Measurements from ENCODE around the gene NVL. TPM values are rescaled to one million over a fixed set of nuclear protein-coding genes. Genes with fewer than 3 reads are reported as not detected.
A peak's percentile ranks its signal among the peaks of the same experiment; 100 is the strongest.

NVL gene
- total RNA-seq, 2 donors from 2014 or later = 23.9 to 29.7 TPM

- no peaks in the 10 kb centered on the region for H3K27me3 ChIP-seq (replicated peaks; ENCODE audit: insufficient read depth)
- no peaks in the 10 kb centered on the region for H3K9me3 ChIP-seq
- H3K4me1 ChIP-seq (replicated peaks) = no peaks in the 10 kb centered on the region
- H3K4me3 ChIP-seq = no peak overlapping the region
- intact Hi-C loops (cut with DNase I) = no loop called here
- H3K36me3 ChIP-seq = peaks cover 0 to 8% of the 10 kb centered on the region in 2 donors
- WGBS = 79% methylated on average over 5 of the region's 5 CpGs
- TF ChIP-seq POLR2A (IDR thresholded peaks at IDR 0.05) = no peak
- no peak for TF ChIP-seq POLR2AphosphoS5 (IDR thresholded peaks at IDR 0.05)
- no peak for TF ChIP-seq CTCF (IDR thresholded peaks at IDR 0.05)
- DNase-seq (ENCODE audit: low spot score) = no peak
- no peak overlapping the region for H3K27ac ChIP-seq
These were observed 38.4 kb upstream of the NVL start for GRCh38 chr1:224368409-224368808.

- no peaks in the 10 kb centered on the region for H3K4me1 ChIP-seq (replicated peaks)
- WGBS = 67% methylated on average over 3 of the region's 3 CpGs
- no peaks in the 10 kb centered on the region for H3K9me3 ChIP-seq
- H3K4me3 ChIP-seq = no peak overlapping the region
- intact Hi-C loops (cut with DNase I) = loop anchor here (10.0 kb wide), 1 partner anchor 96 kb away; no protein-coding TSS in a partner anchor
- DNase-seq (ENCODE audit: low spot score) = no peak
- no peaks in the 10 kb centered on the region for H3K27me3 ChIP-seq (replicated peaks; ENCODE audit: insufficient read depth)
- H3K36me3 ChIP-seq = no peaks in the 10 kb centered on the region
- H3K27ac ChIP-seq = no peak overlapping the region
- TF ChIP-seq CTCF (IDR thresholded peaks at IDR 0.05) (no peak), POLR2A (IDR thresholded peaks at IDR 0.05) (no peak), POLR2AphosphoS5 (IDR thresholded peaks at IDR 0.05) (no peak)
These were observed 29.2 kb upstream of the NVL start for GRCh38 chr1:224359207-224359606.

- TF ChIP-seq POLR2A (IDR thresholded peaks at IDR 0.05) (no peak), POLR2AphosphoS5 (IDR thresholded peaks at IDR 0.05) (no peak), CTCF (IDR thresholded peaks at IDR 0.05) (no peak)
- Histone ChIP-seq H3K27me3 (replicated peaks; ENCODE audit: insufficient read depth) (no peaks in the 10 kb centered on the region), H3K36me3 (no peaks in the 10 kb centered on the region), H3K4me1 (replicated peaks) (no peaks in the 10 kb centered on the region), H3K4me3 (no peak overlapping the region), H3K9me3 (no peaks in the 10 kb centered on the region), H3K27ac (no peak overlapping the region)
- intact Hi-C loops (cut with DNase I) = loop anchor here (10.0 kb wide), 1 partner anchor 97 kb away; no protein-coding TSS in a partner anchor
- no peak for DNase-seq (ENCODE audit: low spot score)
- WGBS = 46% methylated on average over 4 of the region's 4 CpGs
These were observed 28.3 kb upstream of the NVL start for GRCh38 chr1:224358237-224358636.

GRCh38 chr1:224357626-224358124, 27.7 kb upstream of the NVL start:
- Histone ChIP-seq H3K4me3 (peak overlapping the region; percentile 79 to 91), H3K4me1 (replicated peaks) (no peaks in the 10 kb centered on the region)

More at GRCh38 chr1:224357626-224358124, 27.7 kb upstream of the NVL start:
- no peaks in the 10 kb centered on the region for H3K36me3 ChIP-seq
- no peak for TF ChIP-seq CTCF (IDR thresholded peaks at IDR 0.05)
- peak; percentile 11 for TF ChIP-seq POLR2AphosphoS5 (IDR thresholded peaks at IDR 0.05)
- no peaks in the 10 kb centered on the region for H3K9me3 ChIP-seq
- intact Hi-C loops (cut with DNase I) = loop anchor here (10.0 kb wide), 1 partner anchor 97 kb away; no protein-coding TSS in a partner anchor
- H3K27ac ChIP-seq = peak overlapping the region; percentile 80 to 88
- no peak for DNase-seq (ENCODE audit: low spot score)
- WGBS = 17% methylated on average over 9 of the region's 9 CpGs
- H3K27me3 ChIP-seq (replicated peaks; ENCODE audit: insufficient read depth) = no peaks in the 10 kb centered on the region
